ES-I3 (cell line): ENCODE results near the gene ZNF280D.
"Not testable (repeated sequence)": the region's sequence is repeated elsewhere in the genome, so short reads cannot be mapped to it uniquely, and the experiment has no call there.

Experiments used
- H3K36me3 ChIP-seq: 2 replicates; pipeline ENCODE4 v1.6.1; 2013; ENCODE audit warnings: mild to moderate bottlenecking, low read length, control low read depth, moderate library complexity; ENCODE audit not compliant: insufficient read depth
- H3K4me1 ChIP-seq: 2 replicates; pipeline ENCODE4 v1.6.1; 2013; ENCODE audit warnings: mild to moderate bottlenecking, control low read depth, low read length; ENCODE audit not compliant: insufficient read depth
- H3K9ac ChIP-seq: 2 replicates; pipeline ENCODE4 v1.6.1; 2013; ENCODE audit warnings: low read depth, mild to moderate bottlenecking, low read length, moderate library complexity
- H3K9me3 ChIP-seq: 2 replicates; pipeline ENCODE4 v1.6.1; 2013; ENCODE audit warnings: mild to moderate bottlenecking, low read length, moderate library complexity; ENCODE audit not compliant: control insufficient read depth, insufficient read depth

ZNF280D gene, protein sequence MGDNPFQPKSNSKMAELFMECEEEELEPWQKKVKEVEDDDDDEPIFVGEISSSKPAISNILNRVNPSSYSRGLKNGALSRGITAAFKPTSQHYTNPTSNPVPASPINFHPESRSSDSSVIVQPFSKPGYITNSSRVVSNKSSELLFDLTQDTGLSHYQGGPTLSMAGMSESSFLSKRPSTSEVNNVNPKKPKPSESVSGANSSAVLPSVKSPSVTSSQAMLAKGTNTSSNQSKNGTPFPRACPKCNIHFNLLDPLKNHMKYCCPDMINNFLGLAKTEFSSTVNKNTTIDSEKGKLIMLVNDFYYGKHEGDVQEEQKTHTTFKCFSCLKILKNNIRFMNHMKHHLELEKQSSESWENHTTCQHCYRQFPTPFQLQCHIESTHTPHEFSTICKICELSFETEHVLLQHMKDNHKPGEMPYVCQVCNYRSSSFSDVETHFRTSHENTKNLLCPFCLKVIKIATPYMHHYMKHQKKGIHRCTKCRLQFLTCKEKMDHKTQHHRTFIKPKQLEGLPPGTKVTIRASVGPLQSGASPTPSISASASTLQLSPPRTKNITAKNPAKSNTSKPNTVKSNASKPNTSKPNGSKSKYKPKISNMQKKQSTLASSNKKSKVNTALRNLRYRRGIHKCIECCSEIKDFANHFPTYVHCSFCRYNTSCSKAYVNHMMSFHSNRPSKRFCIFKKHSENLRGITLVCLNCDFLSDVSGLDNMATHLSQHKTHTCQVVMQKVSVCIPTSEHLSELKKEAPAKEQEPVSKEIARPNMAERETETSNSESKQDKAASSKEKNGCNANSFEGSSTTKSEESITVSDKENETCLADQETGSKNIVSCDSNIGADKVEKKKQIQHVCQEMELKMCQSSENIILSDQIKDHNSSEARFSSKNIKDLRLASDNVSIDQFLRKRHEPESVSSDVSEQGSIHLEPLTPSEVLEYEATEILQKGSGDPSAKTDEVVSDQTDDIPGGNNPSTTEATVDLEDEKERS

DNA sequence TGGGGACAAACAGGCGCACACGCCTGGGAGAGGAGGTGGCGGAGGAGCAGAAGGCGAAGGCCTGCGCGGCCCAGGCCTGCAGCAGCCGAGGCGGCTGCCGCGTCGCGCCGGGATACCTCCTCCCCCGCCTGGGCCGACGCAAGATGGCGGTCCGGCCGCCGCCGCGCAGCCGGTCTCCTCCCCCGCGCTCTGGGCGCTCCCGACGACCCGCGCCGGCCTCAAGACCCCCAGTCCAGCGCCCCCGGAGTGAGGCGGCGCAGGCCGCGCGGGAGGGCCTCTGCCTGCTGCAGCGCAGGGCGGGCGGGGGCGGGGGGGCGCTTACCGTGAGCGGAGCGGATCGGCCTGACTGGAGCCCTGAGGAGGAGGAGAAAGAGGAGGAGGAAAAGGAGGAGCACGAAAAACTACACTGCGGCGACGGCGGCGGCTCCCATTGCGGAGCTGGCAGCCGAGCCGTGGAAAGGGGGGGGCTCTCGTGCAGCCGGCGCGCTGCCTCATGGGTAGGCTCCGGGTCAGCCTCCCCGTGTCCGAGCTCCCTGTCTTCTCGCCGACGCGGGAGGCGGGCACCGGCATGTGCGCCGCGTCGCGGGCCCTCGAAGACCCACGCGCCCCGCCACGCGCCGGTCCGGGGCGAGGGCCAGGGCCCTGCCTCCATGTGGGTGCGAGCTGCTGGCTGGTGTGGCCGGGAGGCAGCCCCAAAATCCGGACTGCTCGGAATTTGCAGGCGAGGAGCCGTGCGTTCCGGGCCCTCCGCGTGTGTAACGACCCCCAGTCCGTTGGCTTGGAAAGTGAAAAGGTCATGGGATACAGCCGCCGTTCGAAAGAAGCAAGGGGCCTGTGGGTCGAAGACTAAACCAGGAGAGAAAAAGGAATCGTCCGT, at the start of gene ZNF280D:
TSS of gene ZNF280D (minus strand) at position 374 of the 877 bp plus-strand sequence. CDS start 26,400 bp downstream, outside the sequence.
- peaks cover 13% of the 10 kb centered on the region for H3K4me1 ChIP-seq
- H3K9me3 ChIP-seq = peaks cover 2% of the 10 kb centered on the region; the same call in 1 of the 2 replicates
- no peak within 1 kb of the TSS for H3K9ac ChIP-seq
- H3K36me3 ChIP-seq = no peaks in the 10 kb centered on the region

DNA sequence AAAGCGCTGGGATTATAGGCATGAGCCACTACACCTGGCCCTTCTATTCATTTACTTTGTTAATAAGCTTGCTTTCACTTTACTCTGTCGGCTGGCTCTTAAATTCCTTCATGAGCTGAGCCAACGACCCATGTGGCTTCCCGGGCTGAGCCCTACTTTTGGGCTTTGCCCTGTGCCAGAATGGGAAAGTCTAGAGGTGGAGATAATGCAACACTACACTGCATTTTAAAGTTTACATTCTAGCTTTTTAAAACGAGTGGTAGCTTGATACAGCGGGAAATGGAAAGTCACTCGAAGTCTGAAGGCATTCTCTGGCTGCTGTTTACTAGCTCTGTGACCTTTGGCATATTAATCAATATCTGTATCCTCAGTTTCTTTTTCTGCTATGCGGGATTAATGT, 49.0 kb upstream of the ZNF280D start:
- no peaks in the 10 kb centered on the region for H3K4me1 ChIP-seq
- no peaks in the 10 kb centered on the region for H3K36me3 ChIP-seq
- no peak overlapping the region for H3K9ac ChIP-seq
- H3K9me3 ChIP-seq = no peaks in the 10 kb centered on the region; the same call in 1 of the 2 replicates

DNA sequence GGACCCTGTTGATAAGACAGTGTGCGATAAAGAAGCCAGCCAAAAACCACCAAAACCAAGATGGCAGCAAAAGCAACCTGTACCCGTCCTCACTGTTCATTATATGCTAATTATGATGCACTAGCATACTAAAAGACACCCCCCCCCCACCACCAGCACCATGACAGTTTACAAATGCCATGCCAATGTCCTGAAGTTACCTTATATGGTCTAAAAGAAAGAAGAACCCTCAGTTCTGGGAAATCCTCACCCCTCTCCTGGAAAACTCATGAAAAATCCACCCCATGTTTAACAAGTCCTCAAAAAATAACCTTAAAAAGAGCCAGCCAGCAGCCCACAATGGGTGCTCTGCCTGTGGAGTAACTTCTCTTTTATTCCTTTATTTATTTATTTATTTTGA, 48.4 kb upstream of the ZNF280D start:
- H3K9ac ChIP-seq = no peak overlapping the region
- H3K4me1 ChIP-seq = no peaks in the 10 kb centered on the region
- H3K36me3 ChIP-seq = no peaks in the 10 kb centered on the region
- no peaks in the 10 kb centered on the region; the same call in 1 of the 2 replicates for H3K9me3 ChIP-seq

DNA sequence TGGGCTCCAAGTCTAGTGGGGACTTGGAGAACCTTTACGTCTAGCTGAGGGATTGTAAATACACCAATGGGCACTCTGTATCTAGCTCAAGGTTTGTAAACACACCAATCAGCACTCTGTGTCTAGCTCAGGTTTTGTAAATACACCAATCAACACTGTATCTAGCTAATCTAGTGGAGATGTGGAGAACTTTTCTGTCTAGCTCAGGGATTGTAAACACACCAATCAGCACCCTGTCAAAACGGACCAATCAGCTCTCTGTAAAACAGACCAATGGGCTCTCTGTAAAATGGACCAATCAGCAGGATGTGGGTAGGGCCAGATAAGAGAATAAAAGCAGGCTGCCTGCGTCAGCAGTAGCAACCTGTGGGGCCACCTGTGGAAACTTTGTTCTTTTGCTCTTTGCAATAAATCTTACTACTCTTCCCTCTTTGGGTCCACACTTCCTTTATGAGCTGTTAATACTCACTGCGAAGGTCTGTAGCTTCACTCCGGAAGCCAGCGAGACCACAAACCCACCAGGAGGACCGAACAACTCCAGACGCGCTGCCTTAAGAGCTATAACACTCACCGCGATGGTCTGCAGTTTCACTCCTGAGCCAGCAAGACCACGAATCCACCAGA, 46.9 kb upstream of the ZNF280D start:
- H3K9ac ChIP-seq, H3K9me3 ChIP-seq, H3K4me1 ChIP-seq, H3K36me3 ChIP-seq: not testable (repeated sequence)

DNA sequence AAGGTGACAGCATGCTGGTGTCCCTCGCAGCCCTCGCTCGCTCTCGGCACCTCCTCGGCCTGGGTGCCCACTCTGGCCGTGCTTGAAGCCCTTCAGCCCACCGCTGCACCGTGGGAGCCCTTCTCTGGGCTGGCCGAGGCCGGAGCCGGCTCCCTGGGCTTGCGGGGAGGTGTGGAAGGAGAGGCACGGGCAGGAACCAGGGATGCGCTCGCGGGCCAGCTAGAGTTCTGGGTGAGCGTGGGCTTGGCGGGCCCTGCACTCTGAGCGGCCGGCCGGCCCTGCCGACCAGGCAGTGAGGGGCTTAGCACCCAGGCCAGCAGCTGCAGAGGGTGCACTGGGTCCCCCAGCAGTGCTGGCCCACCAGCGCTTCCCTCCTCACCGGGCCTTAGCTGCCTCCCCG, 46.1 kb upstream of the ZNF280D start:
- H3K4me1 ChIP-seq, H3K9me3 ChIP-seq, H3K9ac ChIP-seq, H3K36me3 ChIP-seq: not testable (repeated sequence)

DNA sequence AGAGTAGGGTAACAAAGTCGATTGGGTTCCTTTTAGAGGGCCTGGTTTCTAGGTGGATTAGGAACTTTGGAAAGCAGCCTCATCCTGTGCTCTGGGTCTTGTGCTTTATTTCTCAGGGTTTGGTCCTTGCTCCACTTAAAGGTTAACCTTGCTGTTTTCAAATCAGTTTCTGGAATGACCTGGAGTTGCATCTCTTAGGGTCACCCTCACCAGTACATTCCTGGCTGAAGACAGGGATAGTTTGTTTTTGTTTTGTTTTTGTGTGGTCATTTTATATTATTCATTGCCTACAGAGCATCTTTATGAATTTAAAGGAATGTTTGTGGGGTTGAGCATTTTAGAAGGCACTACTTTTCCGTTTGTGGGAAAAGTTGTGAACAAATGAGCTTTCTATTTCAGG, 45.5 kb upstream of the ZNF280D start:
- Histone ChIP-seq H3K4me1 (no peaks in the 10 kb centered on the region), H3K36me3 (no peaks in the 10 kb centered on the region), H3K9ac (no peak overlapping the region), H3K9me3 (no peaks in the 10 kb centered on the region; the same call in 1 of the 2 replicates)

DNA sequence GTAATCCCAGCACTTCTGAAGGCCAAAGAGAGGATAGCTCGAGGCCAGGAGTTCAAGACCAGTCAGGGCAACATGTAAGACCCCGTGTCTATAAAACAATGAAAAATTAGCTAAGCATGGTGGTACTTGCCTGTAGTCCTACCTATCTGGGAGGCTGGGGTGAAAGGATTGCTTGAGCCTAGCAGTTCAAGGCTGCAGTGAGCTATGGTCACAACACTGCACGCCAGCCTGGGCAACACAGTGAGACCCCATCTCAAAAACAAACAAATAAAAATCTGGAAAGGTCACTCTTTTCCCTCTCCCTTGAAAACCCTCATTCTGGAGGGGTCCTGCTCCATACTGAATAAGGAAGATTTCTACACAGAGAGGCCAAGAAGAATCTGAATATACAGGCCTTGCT, 43.5 kb upstream of the ZNF280D start:
- Histone ChIP-seq H3K36me3 (no peaks in the 10 kb centered on the region), H3K4me1 (peaks cover 8% of the 10 kb centered on the region), H3K9me3 (no peaks in the 10 kb centered on the region; the same call in 1 of the 2 replicates), H3K9ac (no peak overlapping the region)

DNA sequence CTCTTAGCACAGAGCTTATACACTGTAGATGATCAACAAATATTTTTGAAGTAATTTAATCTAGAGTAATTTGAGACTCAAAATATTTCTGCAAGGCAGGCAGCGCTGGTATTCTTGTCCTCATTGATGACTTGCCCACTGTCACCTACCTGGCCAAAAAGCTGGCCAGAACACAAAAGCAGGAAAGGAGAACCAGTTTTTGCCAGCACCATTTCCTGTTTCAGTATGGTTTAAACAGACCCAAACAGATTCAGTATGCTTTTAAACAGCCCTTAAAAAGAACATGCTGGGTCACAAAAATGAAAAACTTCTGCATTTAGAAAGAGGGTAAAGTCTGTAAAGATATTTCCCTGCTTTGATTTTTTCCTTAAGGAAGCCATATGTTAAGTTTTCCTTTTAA, 42.3 kb upstream of the ZNF280D start:
- Histone ChIP-seq H3K9ac (no peak overlapping the region), H3K9me3 (no peaks in the 10 kb centered on the region; the same call in 1 of the 2 replicates), H3K36me3 (no peaks in the 10 kb centered on the region), H3K4me1 (peaks cover 8% of the 10 kb centered on the region)

DNA sequence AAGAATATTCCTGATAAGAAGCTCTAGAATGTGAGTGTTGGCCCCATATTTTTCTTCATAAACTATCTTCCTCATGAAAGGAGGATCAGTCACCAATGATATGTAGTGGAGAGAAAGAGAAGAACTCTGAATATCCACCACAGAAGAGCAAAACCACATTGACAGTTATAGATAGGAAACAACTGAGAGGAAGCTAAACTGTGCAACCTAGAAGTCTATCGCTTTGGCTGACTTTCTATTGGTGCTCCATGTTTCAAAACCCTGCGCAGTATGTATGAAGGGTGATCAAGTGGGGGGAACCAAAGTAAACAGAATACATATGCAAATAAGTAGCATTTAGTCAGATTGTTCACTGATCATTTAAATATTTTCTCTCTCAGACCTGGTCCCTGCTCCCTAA, 41.0 kb upstream of the ZNF280D start:
- no peak overlapping the region for H3K9ac ChIP-seq
- H3K36me3 ChIP-seq = no peaks in the 10 kb centered on the region
- peaks cover 8% of the 10 kb centered on the region for H3K4me1 ChIP-seq
- H3K9me3 ChIP-seq = no peaks in the 10 kb centered on the region; the same call in 1 of the 2 replicates

DNA sequence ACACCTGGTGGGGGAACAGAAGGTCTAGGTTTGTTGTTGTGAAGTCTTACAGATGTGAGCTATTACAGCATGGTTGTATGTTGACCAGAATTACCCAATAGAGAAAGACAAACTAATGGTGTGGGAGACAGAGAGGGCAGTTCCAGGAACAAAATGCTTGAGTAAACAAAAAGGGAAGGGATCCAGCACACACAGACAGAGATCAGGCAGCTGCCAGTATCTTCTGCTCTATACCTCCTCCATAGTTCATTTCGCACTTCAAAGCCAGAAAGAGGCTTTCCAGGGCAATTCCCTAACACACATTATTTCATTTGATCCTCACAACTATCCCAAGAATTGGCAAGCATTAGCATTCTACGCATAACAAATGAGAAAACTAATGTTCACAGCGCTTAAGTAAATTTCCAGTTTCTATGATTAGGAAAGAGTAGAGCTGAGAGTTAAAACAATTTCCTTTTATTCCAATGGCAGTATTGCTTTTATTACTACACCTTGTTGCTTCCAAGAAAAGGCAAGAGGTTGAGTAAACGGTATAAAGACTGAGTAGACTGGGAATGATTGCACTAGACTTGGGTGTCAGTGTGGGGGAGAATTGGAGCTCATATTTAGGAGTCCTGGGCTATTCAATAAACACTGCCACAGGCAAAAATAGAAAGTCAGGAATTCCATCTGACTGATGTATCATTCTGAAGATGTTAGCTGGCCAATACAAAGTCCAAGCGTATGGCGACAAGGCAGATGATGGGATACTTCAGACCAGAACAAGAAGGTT, 39.7 kb upstream of the ZNF280D start:
- H3K4me1 ChIP-seq = peaks cover 8% of the 10 kb centered on the region
- H3K36me3 ChIP-seq = no peaks in the 10 kb centered on the region
- H3K9me3 ChIP-seq = no peaks in the 10 kb centered on the region
- no peak overlapping the region for H3K9ac ChIP-seq

DNA sequence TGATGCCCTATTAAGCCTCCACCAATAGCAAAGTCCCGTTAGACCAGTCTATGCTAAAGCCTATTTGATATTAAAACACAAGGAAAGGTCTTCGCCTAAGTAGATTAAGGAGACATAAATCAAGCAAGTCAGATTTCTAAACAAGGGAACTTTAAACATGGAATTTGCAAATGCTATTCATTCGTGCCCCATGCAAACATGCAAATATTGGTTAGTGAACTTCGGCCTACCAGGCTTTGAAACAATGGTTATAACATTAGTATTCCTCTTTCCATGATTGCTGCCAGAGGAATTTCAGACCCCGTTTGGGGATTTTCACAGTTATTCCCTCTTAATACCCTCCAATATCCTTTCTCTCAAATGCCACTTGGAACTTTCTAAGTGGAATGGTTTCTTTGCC, 36.9 kb upstream of the ZNF280D start:
- H3K36me3 ChIP-seq = no peaks in the 10 kb centered on the region
- peaks cover 8% of the 10 kb centered on the region for H3K4me1 ChIP-seq
- no peak overlapping the region for H3K9ac ChIP-seq
- H3K9me3 ChIP-seq = no peaks in the 10 kb centered on the region

DNA sequence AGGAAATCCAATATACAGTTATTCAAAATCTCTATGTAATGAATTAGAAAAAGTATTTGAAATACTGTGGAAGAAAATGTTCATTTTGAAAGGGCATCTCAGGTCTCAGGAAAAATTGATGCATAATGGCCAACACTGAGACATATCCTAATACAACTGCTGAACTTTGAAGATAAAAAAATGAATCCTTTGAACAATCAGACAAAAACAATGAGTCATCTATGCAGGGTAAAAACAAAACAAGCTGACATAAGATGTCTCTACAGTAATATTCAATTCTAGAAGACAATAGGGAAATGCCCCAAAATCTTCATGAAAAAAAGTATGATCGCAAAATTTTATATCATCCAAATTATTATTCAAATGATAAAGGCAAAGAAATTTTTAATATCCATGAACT, 34.0 kb upstream of the ZNF280D start:
- Histone ChIP-seq H3K4me1 (no peaks in the 10 kb centered on the region), H3K36me3 (no peaks in the 10 kb centered on the region), H3K9ac (no peak overlapping the region), H3K9me3 (no peaks in the 10 kb centered on the region)

DNA sequence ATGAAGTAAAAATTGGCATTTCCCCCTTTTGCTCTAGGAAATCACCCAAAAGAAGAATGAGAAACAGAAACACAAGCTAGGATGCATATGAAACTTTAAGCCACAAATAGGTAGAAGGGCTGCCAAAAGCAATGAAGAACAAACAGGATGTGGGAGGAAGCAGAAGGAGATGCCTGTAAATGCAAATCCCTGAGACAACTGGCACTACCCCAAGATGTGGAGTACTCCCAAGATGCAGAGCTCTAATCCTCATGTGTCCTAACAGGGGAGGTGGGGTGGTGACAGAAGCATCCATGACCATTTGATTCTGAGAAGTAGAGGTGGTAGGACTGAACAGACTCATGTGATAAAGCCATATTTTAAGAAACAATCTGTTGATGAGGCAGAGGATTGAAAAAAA, 31.9 kb upstream of the ZNF280D start:
- no peak overlapping the region for H3K9ac ChIP-seq
- H3K4me1 ChIP-seq = no peaks in the 10 kb centered on the region
- no peaks in the 10 kb centered on the region for H3K36me3 ChIP-seq
- H3K9me3 ChIP-seq = no peaks in the 10 kb centered on the region
